T-cell (primary cell): Measurements from ENCODE around the gene CLCN4. TPM values are rescaled to one million over a fixed set of nuclear protein-coding genes. Genes with fewer than 3 reads are reported as not detected.

Source experiments
- ATAC-seq, 4 experiments: fragments of 200-7000 bp in 3 of 4; fragments of 150-1000 bp in 1 of 4; cut with Tn5 transposase; replicated peaks in 1 of 4; 1 replicate in 3 of 4; 2 replicates in 1 of 4; pipeline ENCODE4 v1.10.0; 2021; ENCODE audit warnings: moderate library complexity in 3 of 4, mild to moderate bottlenecking in 2 of 4, moderate number of reproducible peaks in 1 of 4
- CTCF ChIA-PET, 2 donors: fragments of 300-600 bp; sonication (Branson Sonifier 250); formaldehyde crosslinking; loops; one replicate each; lab custom pipeline; 2022; ENCODE audit warnings: antibody characterized with exemption in 2 of 2; lab: Charles Lee
- POLR2A ChIA-PET, 2 donors: fragments of 300-600 bp; sonication (Branson Sonifier 250); formaldehyde crosslinking; loops; one replicate each; lab custom pipeline; 2022; ENCODE audit warnings: antibody characterized with exemption in 2 of 2; lab: Charles Lee
- DNase-seq, 35 experiments: peaks; one replicate each; pipeline versions ENCODE4 v3.0.0 to v3.0.0-alpha.2; 2013 to 2023
- H3K27ac ChIP-seq: one replicate; pipeline ENCODE4 v1.5.1; 2013; ENCODE audit warnings: low read length
- H3K27me3 ChIP-seq, 2 experiments: replicated peaks in 1 of 2; 1 replicate in 1 of 2; 2 replicates in 1 of 2; pipeline versions ENCODE4 v1.6.1 to v1.7.0; 2013; ENCODE audit warnings: low read length in 1 of 2, mixed read lengths in 1 of 2; ENCODE audit not compliant: control insufficient read depth in 2 of 2, insufficient read depth in 2 of 2; ENCODE audit errors: extremely low read depth in 1 of 2
- H3K36me3 ChIP-seq, 2 donors: 1 replicate in 1 of 2; 2 replicates in 1 of 2; pipeline versions ENCODE4 v1.6.1 to v1.7.0; 2013; ENCODE audit warnings: low read length in 1 of 2; ENCODE audit not compliant: control insufficient read depth in 2 of 2, insufficient read depth in 1 of 2; ENCODE audit errors: extremely low read depth in 1 of 2
- H3K4me1 ChIP-seq, 2 experiments: 1 replicate in 1 of 2; 2 replicates in 1 of 2; pipeline versions ENCODE4 v1.6.1 to v1.7.0; 2013; ENCODE audit warnings: low read length in 2 of 2, mixed read lengths in 1 of 2; ENCODE audit not compliant: insufficient read depth in 2 of 2, control insufficient read depth in 1 of 2; ENCODE audit errors: extremely low read depth in 1 of 2
- H3K4me3 ChIP-seq, 2 donors: 1 replicate in 1 of 2; 2 replicates in 1 of 2; pipeline versions ENCODE4 v1.5.1 to v1.7.0; 2013; ENCODE audit warnings: mild to moderate bottlenecking in 2 of 2, low read length in 1 of 2, moderate library complexity in 1 of 2; ENCODE audit not compliant: control insufficient read depth in 1 of 2; ENCODE audit errors: extremely low read depth in 1 of 2
- H3K9me3 ChIP-seq: 2 replicates; pipeline ENCODE4 v1.7.0; 2013
- H3K27ac Mint-ChIP-seq, 2 donors: one replicate each; pipeline ENCODE4 v1.8.0; 2020 to 2021; ENCODE audit warnings: mild to moderate bottlenecking in 2 of 2, mixed read lengths in 2 of 2
- H3K27me3 Mint-ChIP-seq, 2 donors: one replicate each; pipeline ENCODE4 v1.8.0; 2021 to 2022; ENCODE audit warnings: mixed read lengths in 2 of 2
- H3K36me3 Mint-ChIP-seq: one replicate; pipeline ENCODE4 v1.8.0; 2021; ENCODE audit warnings: mixed read lengths
- H3K4me1 Mint-ChIP-seq, 3 donors: one replicate each; pipeline ENCODE4 v1.8.0; 2020 to 2022; ENCODE audit warnings: mixed read lengths in 3 of 3, mild to moderate bottlenecking in 1 of 3
- H3K4me3 Mint-ChIP-seq, 3 donors: one replicate each; pipeline ENCODE4 v1.8.0; 2020 to 2022; ENCODE audit warnings: mild to moderate bottlenecking in 3 of 3, mixed read lengths in 3 of 3, moderate library complexity in 3 of 3
- H3K9me3 Mint-ChIP-seq, 3 donors: one replicate each; pipeline ENCODE4 v1.8.0; 2020 to 2022; ENCODE audit warnings: mixed read lengths in 3 of 3
- WGBS: methylation state at CpG from one replicate; pipeline ENCODE4 v1.1.5; 2013; ENCODE audit warnings: missing lambda C conversion rate; ENCODE audit not compliant: insufficient coverage; 5-methylcytosine and 5-hydroxymethylcytosine counted together
- total RNA-seq, 35 experiments: library from RNA in 6 of 35; stranded (reverse) in 6 of 35; fragments of 120-200 nt in 1 of 35; gene quantifications; one replicate each; pipeline versions ENCODE4 v1.2.1 to v1.2.4 and lab custom pipeline; 2013 to 2026

Gene CLCN4
- total RNA-seq (under 1 TPM; 0.23 to 0.43 (median 0.25) TPM), total RNA-seq (lab: John Stamatoyannopoulos, UW) (0 to 2.1 (median 0.22) reads per million in 29 experiments)
- 0.29 TPM for total RNA-seq (2013)

- Mint-ChIP-seq H3K36me3 (no peaks in the 10 kb centered on the region), H3K27me3 (peaks cover 45 to 52% of the 10 kb centered on the region in 2 donors), H3K4me1 (peaks cover 0 to 10% (median 8%) of the 10 kb centered on the region in 3 donors), H3K9me3 (no peaks in the 10 kb centered on the region), H3K27ac (no peak within 1 kb of the TSS), H3K4me3 (peak within 1 kb of the TSS in 2 of 3 donors; percentile 6 to 12)
- ChIA-PET POLR2A (no interaction called here), CTCF (no interaction called here)
- DNase-seq (no peak), ATAC-seq (peak in 1 of 4 experiments; percentile 30)
- no peak within 1 kb of the TSS for H3K4me3 ChIP-seq
- H3K4me1 ChIP-seq = peaks cover 0 to 7% of the 10 kb centered on the region in 2 experiments
- 6% methylated on average over 11 of the region's 27 CpGs for WGBS
- no peak within 1 kb of the TSS for H3K27ac ChIP-seq
- H3K36me3 ChIP-seq = no peaks in the 10 kb centered on the region
- peaks cover 6 to 35% of the 10 kb centered on the region in 2 experiments for H3K27me3 ChIP-seq
- H3K9me3 ChIP-seq = no peaks in the 10 kb centered on the region
Observed at GRCh38 chrX:10156199-10157031, at the start of gene CLCN4. Gene CLCN4 (plus strand): TSS chrX:10156975. CDS start chrX:10185033, 28,058 bp downstream.

DNA sequence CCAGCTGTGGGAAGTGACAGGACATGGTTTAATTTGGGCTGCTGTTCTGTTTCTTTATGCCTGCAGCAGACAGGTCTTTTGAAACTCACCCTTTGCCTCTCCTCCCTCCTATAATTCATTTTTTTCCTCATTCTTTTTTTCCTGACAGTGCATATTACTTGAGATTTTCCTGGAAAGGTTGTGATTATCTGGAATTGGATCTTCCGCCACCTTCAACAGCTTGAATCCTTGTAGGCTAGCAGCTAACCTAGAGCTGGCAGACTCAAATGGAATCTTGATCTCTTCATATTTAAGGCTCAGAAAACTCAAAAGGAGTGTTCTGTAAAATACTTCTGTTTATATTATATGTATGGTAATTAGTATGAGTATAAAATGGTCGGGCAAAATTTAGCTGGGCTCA, 49.3 kb upstream of the CLCN4 start:
- Histone ChIP-seq H3K4me3 (peak overlapping the region in 1 of 2 donors; percentile 0), H3K27me3 (no peaks in the 10 kb centered on the region), H3K36me3 (peaks cover 0 to 5% of the 10 kb centered on the region in 2 donors), H3K4me1 (peaks cover 22 to 59% of the 10 kb centered on the region in 2 experiments), H3K27ac (peak overlapping the region; percentile 98), H3K9me3 (no peaks in the 10 kb centered on the region)
- DNase-seq (no peak), ATAC-seq (no peak)
- Mint-ChIP-seq H3K4me1 (peaks cover 64 to 71% (median 65%) of the 10 kb centered on the region in 3 donors), H3K27me3 (no peaks in the 10 kb centered on the region), H3K9me3 (no peaks in the 10 kb centered on the region), H3K27ac (peak overlapping the region; percentile 93 to 95), H3K36me3 (peaks cover 22% of the 10 kb centered on the region), H3K4me3 (peak overlapping the region in 2 of 3 donors; percentile 37 to 66)
- ChIA-PET CTCF (interaction anchor here in 1 of 2 donors (0.6 kb wide), 1 partner anchor 12 kb away, joined by 3 read pairs; no protein-coding TSS in a partner anchor), POLR2A (no interaction called here)
- WGBS = no CpG with 5 or more reads among the region's 2 CpGs

DNA sequence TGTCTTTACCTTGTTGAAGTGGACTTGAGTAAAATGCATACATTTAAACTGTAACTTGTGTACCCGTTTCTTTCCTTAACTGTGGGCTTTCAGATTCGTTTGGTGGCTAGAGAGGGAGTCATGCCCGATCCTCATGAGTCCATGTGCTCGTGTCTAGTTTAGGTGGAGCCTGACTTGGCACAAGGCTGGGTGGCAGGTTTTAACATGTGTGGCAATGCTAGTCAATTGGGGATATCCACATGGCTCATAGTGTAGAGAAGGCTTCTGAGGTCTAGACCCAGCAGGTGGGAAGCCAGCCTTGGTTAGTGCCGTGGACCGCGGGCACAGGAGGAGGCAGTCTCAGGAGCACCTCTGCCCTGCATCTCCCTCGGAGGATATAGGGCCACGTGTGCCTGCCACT, 48.5 kb upstream of the CLCN4 start:
- peak overlapping the region in 2 of 3 donors; percentile 37 to 66 for H3K4me3 Mint-ChIP-seq
- no peaks in the 10 kb centered on the region for H3K27me3 Mint-ChIP-seq
- H3K4me3 ChIP-seq = no peak overlapping the region
- DNase-seq = peak in 1 of 35 experiments; percentile 19
- H3K27ac Mint-ChIP-seq = peak overlapping the region; percentile 93 to 95
- H3K9me3 Mint-ChIP-seq = no peaks in the 10 kb centered on the region
- 13% methylated on average over 2 of the region's 9 CpGs for WGBS
- H3K27me3 ChIP-seq = no peaks in the 10 kb centered on the region
- H3K27ac ChIP-seq = peak overlapping the region; percentile 98
- peaks cover 19% of the 10 kb centered on the region for H3K36me3 Mint-ChIP-seq
- ATAC-seq = no peak
- no peaks in the 10 kb centered on the region for H3K9me3 ChIP-seq
- peaks cover 22 to 66% of the 10 kb centered on the region in 2 experiments for H3K4me1 ChIP-seq
- peaks cover 0 to 3% of the 10 kb centered on the region in 2 donors for H3K36me3 ChIP-seq
- H3K4me1 Mint-ChIP-seq = peaks cover 66 to 75% (median 70%) of the 10 kb centered on the region in 3 donors
- ChIA-PET POLR2A (interaction anchor here in 1 of 2 donors (0.6 kb wide), 1 partner anchor 24 kb away, joined by 3 read pairs; no protein-coding TSS in a partner anchor), CTCF (interaction anchor here (0.6 kb wide), 3 partner anchors 13 to 474 kb away, joined by 3 to 8 read pairs (median 3); no protein-coding TSS in a partner anchor)

DNA sequence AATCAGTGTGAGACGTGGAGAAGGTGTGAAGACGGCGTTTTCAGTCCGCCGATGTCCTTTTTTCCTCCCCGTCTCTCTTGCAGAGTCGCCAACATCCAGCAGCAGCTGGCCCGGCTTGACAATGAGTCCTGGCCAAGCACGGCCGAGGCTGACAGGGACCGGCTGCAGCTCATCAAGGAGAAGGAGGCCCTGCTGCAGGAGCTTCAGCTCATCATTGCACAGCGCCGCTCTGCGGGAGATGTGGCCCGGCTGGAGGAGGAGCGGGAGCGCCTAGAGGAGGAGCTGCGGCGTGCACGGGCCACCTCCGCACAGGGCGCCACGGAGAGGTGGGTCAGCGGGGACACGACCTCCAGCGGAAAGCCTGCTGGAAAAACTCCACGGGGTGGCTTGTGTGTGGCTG, 47.1 kb upstream of the CLCN4 start:
- no peaks in the 10 kb centered on the region for H3K9me3 Mint-ChIP-seq
- peak overlapping the region; percentile 96 to 100 for H3K27ac Mint-ChIP-seq
- Histone ChIP-seq H3K9me3 (no peaks in the 10 kb centered on the region), H3K4me1 (peaks cover 22 to 66% of the 10 kb centered on the region in 2 experiments), H3K27me3 (no peaks in the 10 kb centered on the region), H3K4me3 (no peak overlapping the region), H3K36me3 (no peaks in the 10 kb centered on the region), H3K27ac (peak overlapping the region; percentile 98)
- 97% methylated on average over 7 of the region's 27 CpGs for WGBS
- H3K4me1 Mint-ChIP-seq = peaks cover 66 to 78% (median 72%) of the 10 kb centered on the region in 3 donors
- no peaks in the 10 kb centered on the region for H3K27me3 Mint-ChIP-seq
- peak overlapping the region in 2 of 3 donors; percentile 61 to 66 for H3K4me3 Mint-ChIP-seq
- ChIA-PET CTCF (no interaction called here), POLR2A (no interaction called here)
- peaks cover 11% of the 10 kb centered on the region for H3K36me3 Mint-ChIP-seq
- ATAC-seq = no peak
- no peak for DNase-seq

- Mint-ChIP-seq H3K4me1 (peaks cover 64 to 82% (median 70%) of the 10 kb centered on the region in 3 donors), H3K27me3 (no peaks in the 10 kb centered on the region), H3K27ac (peak overlapping the region; percentile 96 to 100), H3K36me3 (peaks cover 9% of the 10 kb centered on the region), H3K9me3 (no peaks in the 10 kb centered on the region), H3K4me3 (peak overlapping the region; percentile 70 to 88 (median 88))
- no peak for ATAC-seq
- Histone ChIP-seq H3K9me3 (no peaks in the 10 kb centered on the region), H3K4me1 (peaks cover 22 to 69% of the 10 kb centered on the region in 2 experiments), H3K36me3 (peaks cover 0 to 3% of the 10 kb centered on the region in 2 donors), H3K27ac (peak overlapping the region; percentile 98), H3K4me3 (peak overlapping the region; percentile 11 to 14), H3K27me3 (no peaks in the 10 kb centered on the region)
- WGBS = 10% methylated on average over 4 of the region's 16 CpGs
- DNase-seq = peak in 5 of 35 experiments; percentile 9 to 45 (median 11)
- ChIA-PET CTCF (interaction anchor here (0.6 to 3.1 kb wide), 13 partner anchors 9 to 115 kb away, joined by 3 to 29 read pairs (median 5); no protein-coding TSS in a partner anchor), POLR2A (interaction anchor here (0.7 to 1.4 kb wide), 4 partner anchors 12 to 28 kb away, joined by 3 to 8 read pairs (median 6); no protein-coding TSS in a partner anchor)
Observed at GRCh38 chrX:10110316-10110935, 46.3 kb upstream of the CLCN4 start.
